ENCODE measurements around the gene TTC27.
"Not testable (repeated sequence)": the region's sequence is repeated elsewhere in the genome, so short reads cannot be mapped to it uniquely, and the experiment has no call there.

TTC27 gene

DNA sequence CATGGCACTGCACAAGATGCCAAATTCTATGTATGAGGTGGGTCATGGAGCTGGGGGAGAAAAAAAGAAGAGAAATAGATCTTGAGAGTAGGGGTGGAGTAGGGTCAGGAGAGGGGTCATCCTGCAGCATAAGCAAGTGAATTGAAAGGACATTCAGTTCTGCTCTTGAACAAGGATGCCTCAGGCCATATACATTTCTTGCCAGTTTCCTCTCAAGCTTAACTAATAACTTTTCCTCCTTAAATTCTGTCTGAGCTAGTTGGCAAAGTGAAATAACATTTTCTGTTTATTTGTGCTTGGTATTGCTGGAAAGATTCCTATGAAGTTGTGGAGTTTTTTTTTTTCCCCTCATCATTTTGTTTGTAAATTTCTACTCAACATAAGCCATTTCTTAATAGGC lies 219.9 kb downstream of the TTC27 start:
- no peak for DNase-seq (ENCODE audit: low read depth, low spot score)

DNA sequence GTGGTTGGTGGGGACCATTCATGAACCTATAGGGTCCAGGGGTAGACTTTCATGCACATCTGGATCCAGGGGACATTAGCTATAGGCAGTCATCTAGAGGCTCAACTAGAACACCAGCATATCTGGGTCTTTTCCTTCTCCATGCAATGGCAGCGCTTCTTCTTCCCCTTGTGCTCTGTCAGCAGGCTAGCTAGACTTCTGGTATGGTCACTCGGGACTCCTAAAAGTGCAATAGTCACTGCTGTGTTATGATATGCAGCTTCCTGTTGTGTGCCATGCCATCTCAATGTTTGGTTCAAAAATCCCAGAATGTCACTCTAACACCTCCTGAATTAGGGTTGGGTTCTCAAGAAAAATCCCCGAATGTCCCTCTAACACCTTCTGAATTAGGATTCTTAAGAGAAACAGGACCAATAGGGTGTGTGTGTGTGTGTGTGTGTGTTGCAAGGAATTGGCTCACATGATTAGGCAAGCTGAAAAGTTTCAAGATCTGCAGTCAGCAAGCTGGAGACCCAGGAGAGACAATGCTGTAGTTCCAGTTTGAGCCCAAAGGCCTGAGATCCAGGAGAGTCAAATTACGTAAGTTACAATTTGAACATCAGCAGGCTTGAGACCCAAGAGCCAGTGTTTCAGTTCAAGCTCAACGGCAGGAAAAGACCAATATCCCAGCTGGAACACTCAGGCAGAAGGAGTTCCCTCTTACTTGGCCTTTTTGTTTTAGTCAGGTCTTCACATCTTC lies 221.8 kb downstream of the TTC27 start:
- DNase-seq (ENCODE audit: low read depth, low spot score) = no peak

DNA sequence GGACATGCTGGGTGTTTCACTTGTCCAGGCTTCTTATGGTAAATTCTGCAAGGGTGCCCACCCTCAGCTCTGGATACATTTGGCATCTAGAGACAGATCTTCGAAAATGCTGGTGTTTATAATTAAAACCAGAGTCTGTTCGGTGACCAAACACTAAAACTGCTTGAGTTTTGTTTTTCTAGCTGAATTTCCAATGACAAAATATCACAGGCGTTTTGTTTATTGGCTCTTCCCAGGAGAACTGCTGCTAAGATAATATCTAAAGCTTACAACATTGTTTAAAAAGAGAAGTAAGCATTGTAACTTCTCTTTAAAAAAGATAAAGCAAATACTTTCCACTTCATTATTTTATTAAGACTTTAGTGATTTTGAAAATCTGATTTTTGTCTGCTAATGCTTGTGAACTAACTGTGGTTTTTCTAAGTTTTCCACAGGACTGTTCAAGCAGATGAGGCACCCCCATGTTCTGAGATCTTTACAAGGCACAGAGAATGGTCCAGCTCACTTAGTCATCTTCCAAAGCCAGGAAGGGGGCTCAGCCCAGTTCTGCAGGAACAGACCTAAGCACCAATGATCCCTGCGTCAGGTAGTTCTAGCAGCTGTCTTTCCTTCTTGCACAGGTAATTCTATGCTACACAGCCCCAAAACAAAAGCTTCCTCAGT lies 224.1 kb downstream of the TTC27 start:
- no peak for DNase-seq (ENCODE audit: low read depth, low spot score)

- no peak for DNase-seq (ENCODE audit: low read depth, low spot score)
Observed at GRCh38 chr2:32852856-32853255, 225.0 kb downstream of the TTC27 start.

DNA sequence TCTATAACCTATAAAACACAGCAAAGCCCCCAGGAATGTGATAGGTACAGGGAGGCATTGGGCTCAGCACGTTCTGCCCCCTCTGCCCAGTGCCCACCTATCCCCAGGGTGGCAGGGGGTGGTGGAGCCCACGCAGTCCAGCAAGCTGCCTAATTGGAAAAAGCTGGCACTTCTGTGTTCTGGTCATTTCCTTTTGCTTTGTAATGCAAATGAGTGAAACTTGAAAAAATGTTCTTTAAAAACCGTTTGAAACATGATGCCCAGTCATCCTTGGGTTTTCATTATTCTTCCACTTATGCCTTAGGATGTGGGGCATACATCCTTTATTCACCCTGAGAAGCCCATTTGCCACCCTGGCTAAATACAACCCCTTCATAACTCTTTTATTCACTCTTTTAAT lies 229.0 kb downstream of the TTC27 start:
- peak; percentile 50 for DNase-seq (ENCODE audit: low read depth, low spot score)

DNA sequence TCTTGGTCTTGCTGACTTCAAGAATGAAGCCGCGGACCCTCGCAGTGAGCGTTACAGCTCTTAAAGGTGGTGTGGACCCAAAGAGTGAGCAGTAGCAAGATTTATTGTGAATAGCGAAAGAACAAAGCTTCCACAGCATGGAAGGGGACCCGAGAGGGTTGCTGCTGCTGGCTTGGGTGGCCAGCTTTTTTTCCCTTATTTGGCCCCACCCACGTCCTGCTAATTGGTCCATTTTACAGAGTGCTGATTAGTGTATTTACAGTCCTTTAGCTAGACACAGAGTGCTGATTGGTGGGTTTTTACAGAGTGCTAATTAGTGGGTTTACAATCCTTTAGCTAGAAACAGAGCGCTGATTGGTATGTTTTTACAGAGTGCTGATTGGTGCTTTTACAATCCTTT lies 230.9 kb downstream of the TTC27 start:
- no peak for DNase-seq (ENCODE audit: low read depth, low spot score)

- DNase-seq (ENCODE audit: low read depth, low spot score) = no peak
Observed at GRCh38 chr2:32860385-32860784, 232.5 kb downstream of the TTC27 start.

GRCh38 chr2:32862269-32863055 lies 234.6 kb downstream of the TTC27 start:
- DNase-seq (ENCODE audit: low read depth, low spot score) = no peak

DNA sequence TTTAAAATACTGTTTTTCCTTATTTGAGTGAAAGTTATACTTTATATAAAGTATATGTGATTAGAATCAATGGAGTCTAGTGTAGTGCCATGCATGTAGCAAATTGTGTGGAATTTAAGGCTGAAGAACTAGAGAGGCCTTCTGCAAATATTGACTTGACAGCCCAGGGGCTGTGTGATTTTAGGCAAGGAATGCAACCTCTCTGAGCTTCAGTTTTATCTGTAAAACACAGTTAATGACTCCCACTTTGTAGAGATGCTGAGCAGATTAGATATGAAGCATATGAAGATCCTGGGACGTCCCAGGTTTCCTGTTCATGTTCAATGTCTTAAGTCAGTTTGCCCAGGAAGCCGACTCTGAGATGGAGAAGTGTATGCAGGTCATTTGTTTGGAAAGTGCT lies 235.5 kb downstream of the TTC27 start:
- no peak for DNase-seq (ENCODE audit: low read depth, low spot score)

DNA sequence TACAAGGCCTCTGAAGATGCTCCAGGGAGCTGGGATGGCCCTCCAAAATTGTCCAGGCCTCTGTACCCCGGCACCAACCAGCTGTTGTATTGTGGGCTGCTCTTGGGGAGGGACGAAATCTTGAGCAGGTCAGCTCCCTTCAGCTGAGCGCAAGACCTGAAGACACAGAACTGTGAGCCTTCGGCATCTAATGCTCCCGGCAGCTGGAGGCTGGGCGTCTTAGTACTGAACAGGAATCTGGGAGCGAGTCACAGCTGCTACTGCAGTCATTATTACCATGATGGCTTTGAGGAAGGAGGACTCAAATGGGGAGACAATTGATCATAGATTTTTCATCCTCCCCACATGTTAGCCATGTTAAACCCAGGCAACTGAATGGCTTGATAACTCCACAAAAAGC lies 236.0 kb downstream of the TTC27 start:
- peak; percentile 45 for DNase-seq (ENCODE audit: low read depth, low spot score)

- peak; percentile 91 for DNase-seq (ENCODE audit: low read depth, low spot score)
Observed at GRCh38 chr2:32864334-32865111, 236.7 kb downstream of the TTC27 start.

- peak; percentile 86 for DNase-seq (ENCODE audit: low read depth, low spot score)
Observed at GRCh38 chr2:32865399-32866068, 237.7 kb downstream of the TTC27 start.

- DNase-seq (ENCODE audit: low read depth, low spot score) = not testable (repeated sequence)
Observed at GRCh38 chr2:32866462-32866861, 238.6 kb downstream of the TTC27 start.
